HepG2 (cell line): ENCODE measurements around the gene NME2. TPM values are rescaled to one million over a fixed set of nuclear protein-coding genes. Genes with fewer than 3 reads are reported as not detected.

ENCODE experiments used
- BORCS8-MEF2B ChIP-seq: sonication (generic); formaldehyde crosslinking; IDR thresholded peaks from 2 replicates; pipeline ENCODE4 v1.8.0; 2022; ENCODE audit warnings: mild to moderate bottlenecking, missing genetic modification reagents
- CCDC6 ChIP-seq: sonication (generic); formaldehyde crosslinking; IDR thresholded peaks from 2 replicates; pipeline ENCODE4 v1.8.1; 2022; ENCODE audit warnings: mild to moderate bottlenecking, missing genetic modification reagents, moderate library complexity
- DNMT1 ChIP-seq: sonication (generic); formaldehyde crosslinking; IDR thresholded peaks from 2 replicates; pipeline ENCODE4 v1.5.1; 2020; ENCODE audit warnings: mild to moderate bottlenecking, missing genetic modification reagents
- HES4 ChIP-seq: sonication (generic); formaldehyde crosslinking; IDR thresholded peaks from 2 replicates; pipeline ENCODE4 v1.9.0; 2021; ENCODE audit warnings: mild to moderate bottlenecking, missing genetic modification reagents, borderline replicate concordance
- NFRKB ChIP-seq: fragments of 450-650 bp; IDR thresholded peaks from 2 replicates; pipeline ENCODE4 v1.6.1; 2017
- POLR2AphosphoS5 ChIP-seq: IDR thresholded peaks from 2 replicates; pipeline ENCODE4 v1.6.1; 2012; ENCODE audit warnings: low read depth, low read length
- RARG ChIP-seq: sonication (generic); formaldehyde crosslinking; IDR thresholded peaks from 2 replicates; pipeline ENCODE4 v1.4.0; 2020; ENCODE audit warnings: low read depth, mild to moderate bottlenecking, missing genetic modification reagents
- RFX1 ChIP-seq: fragments of 450-650 bp; IDR thresholded peaks from 2 replicates; pipeline ENCODE4 v1.6.1; 2017
- SAP130 ChIP-seq: IDR thresholded peaks from 2 replicates; pipeline ENCODE4 v1.6.1; 2016; ENCODE audit warnings: low read depth
- SMYD3 ChIP-seq: sonication (generic); formaldehyde crosslinking; IDR thresholded peaks from 2 replicates; pipeline ENCODE4 v1.8.1; 2023; ENCODE audit warnings: mild to moderate bottlenecking, missing genetic modification reagents
- SNAI1 ChIP-seq: sonication (generic); formaldehyde crosslinking; IDR thresholded peaks from 2 replicates; pipeline ENCODE4 v1.5.0; 2020; ENCODE audit warnings: mild to moderate bottlenecking, missing genetic modification reagents, borderline replicate concordance
- YEATS2 ChIP-seq: sonication (generic); formaldehyde crosslinking; IDR thresholded peaks from 2 replicates; pipeline ENCODE4 v1.4.0; 2020; ENCODE audit warnings: missing genetic modification reagents, borderline replicate concordance
- YEATS4 ChIP-seq: sonication (generic); formaldehyde crosslinking; IDR thresholded peaks from 2 replicates; pipeline ENCODE4 v1.4.0; 2020; ENCODE audit warnings: missing genetic modification reagents, borderline replicate concordance
- ZMYM4 ChIP-seq: sonication (generic); formaldehyde crosslinking; IDR thresholded peaks from 2 replicates; pipeline ENCODE4 v1.8.1; 2023; ENCODE audit warnings: mild to moderate bottlenecking, missing genetic modification reagents
- ZNF562 ChIP-seq: sonication (generic); formaldehyde crosslinking; IDR thresholded peaks from 2 replicates; pipeline ENCODE4 v1.8.0; 2022; ENCODE audit warnings: missing genetic modification reagents, borderline replicate concordance
- ZNF619 ChIP-seq: sonication (generic); formaldehyde crosslinking; IDR thresholded peaks from 2 replicates; pipeline ENCODE4 v1.4.0; 2020; ENCODE audit warnings: mild to moderate bottlenecking, missing genetic modification reagents
- polyA plus RNA-seq, 8 experiments: library from polyadenylated mRNA; depleted of rRNA in 3 of 8; stranded (reverse) in 7 of 8; unstranded in 1 of 8; fragments of >200 nt; fragmentation: Illumina TruSeq in 4 of 8; extraction: Trizol in 4 of 8; gene quantifications; 2 replicates each; pipeline versions ENCODE4 v1.2.1 to v1.2.3, GENCODE V29; 2011 to 2016; ENCODE audit warnings: low read depth in 4 of 8, missing spikeins in 1 of 8, mixed read lengths in 1 of 8; ENCODE audit not compliant: insufficient read depth in 1 of 8
- total RNA-seq, 5 experiments: library from RNA; depleted of rRNA; stranded (reverse); fragments of >200 nt; fragmentation: Illumina TruSeq; extraction: Trizol; gene quantifications; 2 replicates each; pipeline ENCODE4 v1.2.3, GENCODE V29; 2016; ENCODE audit warnings: low read depth in 1 of 5
- TF ChIP-seq, protein P1 (sequence below): sonication (generic); formaldehyde crosslinking; IDR thresholded peaks from 2 replicates; pipeline ENCODE4 v1.5.1; 2020; ENCODE audit warnings: mild to moderate bottlenecking, missing genetic modification reagents
- TF ChIP-seq, protein P2 (sequence below): conservative IDR thresholded peaks from 2 replicates; pipeline ENCODE4 v1.6.1; 2018; ENCODE audit warnings: missing genetic modification reagents
- TF ChIP-seq, protein P3 (sequence below): sonication (generic); formaldehyde crosslinking; IDR thresholded peaks from 2 replicates; pipeline ENCODE4 v1.8.0; 2022; ENCODE audit warnings: mild to moderate bottlenecking, missing genetic modification reagents, moderate library complexity
- TF ChIP-seq, protein P4 (sequence below): sonication (generic); formaldehyde crosslinking; IDR thresholded peaks from 2 replicates; pipeline ENCODE4 v1.4.0; 2020; ENCODE audit warnings: mild to moderate bottlenecking, missing genetic modification reagents

NME2 gene
- total and polyA plus RNA-seq, 2 of the 13 experiments (the other 11 are each of a cell fraction or from before 2014, with no cell fraction given), result 790 to 1,213 TPM

DNA sequence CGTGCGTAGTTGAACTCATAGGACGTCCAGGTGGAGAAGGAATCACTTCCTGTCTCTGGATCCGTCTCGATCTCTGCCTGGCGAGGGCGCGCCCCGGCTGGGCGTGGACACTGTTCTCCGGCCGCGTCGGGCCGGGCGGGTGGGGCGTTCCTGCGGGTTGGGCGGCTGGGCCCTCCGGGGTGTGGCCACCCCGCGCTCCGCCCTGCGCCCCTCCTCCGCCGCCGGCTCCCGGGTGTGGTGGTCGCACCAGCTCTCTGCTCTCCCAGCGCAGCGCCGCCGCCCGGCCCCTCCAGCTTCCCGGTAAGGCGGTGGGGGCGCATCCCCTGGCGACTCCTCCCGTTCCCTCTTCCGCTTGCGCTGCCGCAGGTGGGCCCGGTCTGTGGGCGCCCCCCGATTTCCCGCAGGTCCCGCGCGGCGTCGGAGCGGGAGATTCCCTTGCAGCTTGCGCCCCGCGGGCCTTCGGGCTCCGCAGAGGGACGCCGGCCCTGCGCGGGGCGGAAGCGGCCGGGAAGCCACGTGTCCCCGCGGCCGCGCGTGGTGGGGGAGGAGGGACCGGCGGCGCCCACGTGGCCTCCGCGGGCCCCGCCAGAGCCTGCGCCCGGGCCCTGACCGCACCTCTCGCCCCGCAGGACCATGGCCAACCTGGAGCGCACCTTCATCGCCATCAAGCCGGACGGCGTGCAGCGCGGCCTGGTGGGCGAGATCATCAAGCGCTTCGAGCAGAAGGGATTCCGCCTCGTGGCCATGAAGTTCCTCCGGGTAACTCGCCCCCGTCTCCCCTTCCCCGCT lies at the start of gene NME2 (continued):
- TF ChIP-seq, protein P1, sequence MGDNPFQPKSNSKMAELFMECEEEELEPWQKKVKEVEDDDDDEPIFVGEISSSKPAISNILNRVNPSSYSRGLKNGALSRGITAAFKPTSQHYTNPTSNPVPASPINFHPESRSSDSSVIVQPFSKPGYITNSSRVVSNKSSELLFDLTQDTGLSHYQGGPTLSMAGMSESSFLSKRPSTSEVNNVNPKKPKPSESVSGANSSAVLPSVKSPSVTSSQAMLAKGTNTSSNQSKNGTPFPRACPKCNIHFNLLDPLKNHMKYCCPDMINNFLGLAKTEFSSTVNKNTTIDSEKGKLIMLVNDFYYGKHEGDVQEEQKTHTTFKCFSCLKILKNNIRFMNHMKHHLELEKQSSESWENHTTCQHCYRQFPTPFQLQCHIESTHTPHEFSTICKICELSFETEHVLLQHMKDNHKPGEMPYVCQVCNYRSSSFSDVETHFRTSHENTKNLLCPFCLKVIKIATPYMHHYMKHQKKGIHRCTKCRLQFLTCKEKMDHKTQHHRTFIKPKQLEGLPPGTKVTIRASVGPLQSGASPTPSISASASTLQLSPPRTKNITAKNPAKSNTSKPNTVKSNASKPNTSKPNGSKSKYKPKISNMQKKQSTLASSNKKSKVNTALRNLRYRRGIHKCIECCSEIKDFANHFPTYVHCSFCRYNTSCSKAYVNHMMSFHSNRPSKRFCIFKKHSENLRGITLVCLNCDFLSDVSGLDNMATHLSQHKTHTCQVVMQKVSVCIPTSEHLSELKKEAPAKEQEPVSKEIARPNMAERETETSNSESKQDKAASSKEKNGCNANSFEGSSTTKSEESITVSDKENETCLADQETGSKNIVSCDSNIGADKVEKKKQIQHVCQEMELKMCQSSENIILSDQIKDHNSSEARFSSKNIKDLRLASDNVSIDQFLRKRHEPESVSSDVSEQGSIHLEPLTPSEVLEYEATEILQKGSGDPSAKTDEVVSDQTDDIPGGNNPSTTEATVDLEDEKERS, result 0 out of 2 replicates have a peak, but pooled peaks have one; percentile 33
- TF ChIP-seq, protein P2, sequence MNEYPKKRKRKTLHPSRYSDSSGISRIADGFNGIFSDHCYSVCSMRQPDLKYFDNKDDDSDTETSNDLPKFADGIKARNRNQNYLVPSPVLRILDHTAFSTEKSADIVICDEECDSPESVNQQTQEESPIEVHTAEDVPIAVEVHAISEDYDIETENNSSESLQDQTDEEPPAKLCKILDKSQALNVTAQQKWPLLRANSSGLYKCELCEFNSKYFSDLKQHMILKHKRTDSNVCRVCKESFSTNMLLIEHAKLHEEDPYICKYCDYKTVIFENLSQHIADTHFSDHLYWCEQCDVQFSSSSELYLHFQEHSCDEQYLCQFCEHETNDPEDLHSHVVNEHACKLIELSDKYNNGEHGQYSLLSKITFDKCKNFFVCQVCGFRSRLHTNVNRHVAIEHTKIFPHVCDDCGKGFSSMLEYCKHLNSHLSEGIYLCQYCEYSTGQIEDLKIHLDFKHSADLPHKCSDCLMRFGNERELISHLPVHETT (CRISPR knock-in tag), result peak; percentile 87
- TF ChIP-seq ZNF562 (peak; percentile 74; the same call in 1 of the 2 replicates), SAP130 (CRISPR knock-in tag) (peak; percentile 81), POLR2AphosphoS5 (peak; percentile 89), DNMT1 (CRISPR knock-in tag) (peak; percentile 88; the same call in 1 of the 2 replicates), ZNF619 (CRISPR knock-in tag) (no peak), YEATS2 (no peak), SNAI1 (CRISPR knock-in tag) (0 out of 2 replicates have a peak, but pooled peaks have one; percentile 16), ZMYM4 (peak; percentile 59), CCDC6 (peak; percentile 50), HES4 (CRISPR knock-in tag) (peak; percentile 91; the same call in 1 of the 2 replicates), RARG (CRISPR knock-in tag) (no peak), YEATS4 (peak; percentile 99), NFRKB (no peak), SMYD3 (CRISPR knock-in tag) (peak; percentile 72; the same call in 1 of the 2 replicates), BORCS8-MEF2B (CRISPR knock-in tag) (0 out of 2 replicates have a peak, but pooled peaks have one; percentile 9), RFX1 (no peak)
- TF ChIP-seq, protein P3, sequence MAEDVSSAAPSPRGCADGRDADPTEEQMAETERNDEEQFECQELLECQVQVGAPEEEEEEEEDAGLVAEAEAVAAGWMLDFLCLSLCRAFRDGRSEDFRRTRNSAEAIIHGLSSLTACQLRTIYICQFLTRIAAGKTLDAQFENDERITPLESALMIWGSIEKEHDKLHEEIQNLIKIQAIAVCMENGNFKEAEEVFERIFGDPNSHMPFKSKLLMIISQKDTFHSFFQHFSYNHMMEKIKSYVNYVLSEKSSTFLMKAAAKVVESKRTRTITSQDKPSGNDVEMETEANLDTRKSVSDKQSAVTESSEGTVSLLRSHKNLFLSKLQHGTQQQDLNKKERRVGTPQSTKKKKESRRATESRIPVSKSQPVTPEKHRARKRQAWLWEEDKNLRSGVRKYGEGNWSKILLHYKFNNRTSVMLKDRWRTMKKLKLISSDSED, result peak; percentile 43; the same call in 1 of the 2 replicates
- TF ChIP-seq, protein P4, sequence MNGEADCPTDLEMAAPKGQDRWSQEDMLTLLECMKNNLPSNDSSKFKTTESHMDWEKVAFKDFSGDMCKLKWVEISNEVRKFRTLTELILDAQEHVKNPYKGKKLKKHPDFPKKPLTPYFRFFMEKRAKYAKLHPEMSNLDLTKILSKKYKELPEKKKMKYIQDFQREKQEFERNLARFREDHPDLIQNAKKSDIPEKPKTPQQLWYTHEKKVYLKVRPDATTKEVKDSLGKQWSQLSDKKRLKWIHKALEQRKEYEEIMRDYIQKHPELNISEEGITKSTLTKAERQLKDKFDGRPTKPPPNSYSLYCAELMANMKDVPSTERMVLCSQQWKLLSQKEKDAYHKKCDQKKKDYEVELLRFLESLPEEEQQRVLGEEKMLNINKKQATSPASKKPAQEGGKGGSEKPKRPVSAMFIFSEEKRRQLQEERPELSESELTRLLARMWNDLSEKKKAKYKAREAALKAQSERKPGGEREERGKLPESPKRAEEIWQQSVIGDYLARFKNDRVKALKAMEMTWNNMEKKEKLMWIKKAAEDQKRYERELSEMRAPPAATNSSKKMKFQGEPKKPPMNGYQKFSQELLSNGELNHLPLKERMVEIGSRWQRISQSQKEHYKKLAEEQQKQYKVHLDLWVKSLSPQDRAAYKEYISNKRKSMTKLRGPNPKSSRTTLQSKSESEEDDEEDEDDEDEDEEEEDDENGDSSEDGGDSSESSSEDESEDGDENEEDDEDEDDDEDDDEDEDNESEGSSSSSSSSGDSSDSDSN (CRISPR knock-in tag), result peak; percentile 80
